ENCODE measurements around the gene ZC3H18.

The ZC3H18 gene

DNA sequence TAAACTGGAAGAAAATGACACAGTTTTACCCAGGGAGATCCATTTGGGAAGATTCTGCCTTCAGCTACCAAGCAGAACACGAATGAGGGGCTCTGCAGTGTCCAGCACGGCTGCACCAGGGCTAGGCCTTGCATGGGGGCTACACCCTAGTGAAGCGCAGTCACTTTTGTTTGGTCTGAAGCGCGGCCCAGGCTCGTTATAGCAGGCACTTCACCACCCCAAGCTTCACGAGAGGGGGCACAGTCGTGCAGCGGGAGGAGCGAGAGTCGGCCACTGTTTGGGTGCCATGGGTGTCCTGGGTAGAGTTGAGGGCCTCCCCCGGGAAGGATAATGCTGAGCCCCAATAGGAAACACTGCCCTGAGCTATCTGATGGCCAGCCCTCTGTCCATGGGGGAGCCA, 46.5 kb downstream of the ZC3H18 start:
- TF ChIP-seq, protein P1, sequence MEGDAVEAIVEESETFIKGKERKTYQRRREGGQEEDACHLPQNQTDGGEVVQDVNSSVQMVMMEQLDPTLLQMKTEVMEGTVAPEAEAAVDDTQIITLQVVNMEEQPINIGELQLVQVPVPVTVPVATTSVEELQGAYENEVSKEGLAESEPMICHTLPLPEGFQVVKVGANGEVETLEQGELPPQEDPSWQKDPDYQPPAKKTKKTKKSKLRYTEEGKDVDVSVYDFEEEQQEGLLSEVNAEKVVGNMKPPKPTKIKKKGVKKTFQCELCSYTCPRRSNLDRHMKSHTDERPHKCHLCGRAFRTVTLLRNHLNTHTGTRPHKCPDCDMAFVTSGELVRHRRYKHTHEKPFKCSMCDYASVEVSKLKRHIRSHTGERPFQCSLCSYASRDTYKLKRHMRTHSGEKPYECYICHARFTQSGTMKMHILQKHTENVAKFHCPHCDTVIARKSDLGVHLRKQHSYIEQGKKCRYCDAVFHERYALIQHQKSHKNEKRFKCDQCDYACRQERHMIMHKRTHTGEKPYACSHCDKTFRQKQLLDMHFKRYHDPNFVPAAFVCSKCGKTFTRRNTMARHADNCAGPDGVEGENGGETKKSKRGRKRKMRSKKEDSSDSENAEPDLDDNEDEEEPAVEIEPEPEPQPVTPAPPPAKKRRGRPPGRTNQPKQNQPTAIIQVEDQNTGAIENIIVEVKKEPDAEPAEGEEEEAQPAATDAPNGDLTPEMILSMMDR (IDR thresholded peaks at IDR 0.05; ENCODE audit: low read depth, low read length, missing control alignments), result no peak
- no peak overlapping the region for H3K4me3 ChIP-seq (replicated peaks; ENCODE audit: low read depth, low read length)
- no peak for DNase-seq (ENCODE audit: extremely low read depth, low read depth)

DNA sequence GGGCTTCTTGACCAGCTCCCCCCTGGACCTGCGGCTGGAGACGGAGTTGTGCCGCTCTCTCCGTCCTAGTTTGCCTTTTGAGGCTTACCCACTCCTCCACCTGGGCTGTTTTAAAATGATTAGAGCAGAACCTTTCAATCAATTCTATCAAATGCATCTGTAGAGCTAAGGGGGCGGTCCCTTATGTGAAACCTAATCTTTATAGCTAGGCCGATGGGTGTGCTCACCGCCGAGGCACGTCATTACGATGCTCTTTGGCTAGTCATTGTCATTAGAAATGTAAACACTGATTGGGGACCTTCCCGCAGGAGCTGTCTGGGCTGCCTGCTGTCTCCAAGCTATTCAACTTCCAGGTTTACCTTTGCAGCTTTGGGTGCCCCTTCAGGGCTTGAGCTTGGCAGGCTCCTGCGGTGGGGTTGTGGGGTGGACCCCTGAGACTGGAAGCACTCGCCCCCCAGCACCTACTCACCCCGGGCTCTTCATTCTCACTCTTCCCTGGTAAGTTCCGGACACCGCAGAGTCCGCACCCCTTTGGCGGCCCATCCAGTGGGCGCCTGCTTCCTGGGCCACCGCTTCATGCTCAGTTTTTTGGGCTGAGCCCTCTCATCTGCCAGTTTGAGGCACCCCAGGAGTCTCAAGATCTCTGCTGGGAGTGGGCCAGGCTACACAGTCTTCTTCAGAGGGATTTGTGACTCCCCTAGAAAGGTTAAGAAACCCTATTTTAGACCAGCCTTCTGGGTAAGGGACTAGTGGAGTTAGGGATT, 47.2 kb downstream of the ZC3H18 start:
- DNase-seq (ENCODE audit: extremely low read depth, low read depth), result no peak
- no peak overlapping the region for H3K4me3 ChIP-seq (replicated peaks; ENCODE audit: low read depth, low read length)
- TF ChIP-seq, protein P1 (IDR thresholded peaks at IDR 0.05; ENCODE audit: low read depth, low read length, missing control alignments), result no peak

DNA sequence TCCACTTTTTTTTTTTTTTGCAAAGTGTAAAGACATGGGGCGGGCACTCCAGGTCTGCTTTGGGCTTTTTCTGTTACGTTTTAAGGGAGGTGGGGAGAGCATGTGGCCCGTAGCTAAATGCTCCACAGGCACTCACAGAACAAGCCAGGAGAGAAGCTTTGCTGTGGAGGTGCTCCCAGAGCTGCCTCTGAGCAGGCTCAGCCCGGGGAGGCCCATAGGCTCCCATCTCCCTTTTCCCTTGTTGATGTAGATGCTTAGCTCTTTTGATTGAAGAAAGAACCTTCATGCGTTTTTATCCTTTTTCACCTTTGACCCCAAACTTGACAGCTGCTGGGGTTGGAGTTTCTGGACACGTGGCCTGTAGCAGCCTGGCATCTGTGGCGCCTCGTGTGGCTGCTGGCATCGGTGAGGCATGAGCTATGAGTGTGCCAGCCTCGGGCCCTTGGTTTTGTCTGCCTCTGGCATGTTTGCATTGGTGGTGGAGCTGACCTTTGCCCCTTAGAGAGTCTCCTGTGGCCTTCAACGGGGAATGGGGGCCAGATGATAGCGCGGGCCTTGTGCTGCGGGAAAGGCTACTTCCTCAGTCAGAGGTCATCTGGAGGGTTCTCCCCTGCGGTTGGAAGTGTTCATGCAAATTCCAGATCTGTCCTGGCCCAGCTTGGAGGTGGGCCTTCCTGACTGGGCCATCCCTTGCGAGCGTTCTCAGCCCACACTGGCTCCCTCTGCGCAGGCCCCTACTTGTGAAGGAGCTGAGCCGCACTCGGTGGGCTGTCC, 48.2 kb downstream of the ZC3H18 start:
- no peak for DNase-seq (ENCODE audit: extremely low read depth, low read depth)
- no peak overlapping the region for H3K4me3 ChIP-seq (replicated peaks; ENCODE audit: low read depth, low read length)
- TF ChIP-seq, protein P1 (IDR thresholded peaks at IDR 0.05; ENCODE audit: low read depth, low read length, missing control alignments), result no peak

DNA sequence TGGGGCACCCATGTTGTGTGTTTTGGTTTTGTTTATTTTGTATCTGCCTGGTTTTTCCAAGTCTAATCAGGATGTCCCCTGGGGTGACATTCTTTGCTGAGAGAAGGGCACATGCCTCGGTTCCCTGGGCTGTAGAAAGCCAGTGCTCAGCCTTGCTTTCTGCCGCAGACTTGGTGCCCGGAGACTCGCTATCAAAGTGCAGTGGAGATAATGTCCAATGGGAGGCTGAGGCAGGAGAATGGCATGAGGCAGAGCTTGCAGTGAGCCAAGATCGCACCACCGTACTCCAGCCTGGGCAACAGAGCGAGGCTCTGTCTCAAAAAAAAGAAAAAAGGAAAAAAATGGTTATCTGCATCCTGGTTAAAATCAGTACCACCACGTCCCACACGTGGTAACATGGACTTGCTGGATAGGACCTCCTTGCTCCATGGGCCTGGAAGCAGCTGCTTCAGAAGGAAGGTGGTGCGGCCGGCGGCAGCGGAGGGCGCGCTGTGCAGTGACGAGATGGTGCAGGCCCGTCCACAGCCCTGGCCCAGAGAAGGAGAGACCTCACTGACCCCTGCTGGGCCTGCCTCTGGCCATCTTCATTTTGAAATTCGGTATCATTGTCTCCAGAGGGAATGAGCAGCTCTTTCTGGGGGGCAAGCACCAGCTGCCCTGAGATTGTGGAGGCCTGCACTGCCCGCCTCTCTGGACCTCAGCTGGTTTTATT, 48.9 kb downstream of the ZC3H18 start:
- TF ChIP-seq, protein P1 (IDR thresholded peaks at IDR 0.05; ENCODE audit: low read depth, low read length, missing control alignments), result no peak
- no peak for DNase-seq (ENCODE audit: extremely low read depth, low read depth)

DNA sequence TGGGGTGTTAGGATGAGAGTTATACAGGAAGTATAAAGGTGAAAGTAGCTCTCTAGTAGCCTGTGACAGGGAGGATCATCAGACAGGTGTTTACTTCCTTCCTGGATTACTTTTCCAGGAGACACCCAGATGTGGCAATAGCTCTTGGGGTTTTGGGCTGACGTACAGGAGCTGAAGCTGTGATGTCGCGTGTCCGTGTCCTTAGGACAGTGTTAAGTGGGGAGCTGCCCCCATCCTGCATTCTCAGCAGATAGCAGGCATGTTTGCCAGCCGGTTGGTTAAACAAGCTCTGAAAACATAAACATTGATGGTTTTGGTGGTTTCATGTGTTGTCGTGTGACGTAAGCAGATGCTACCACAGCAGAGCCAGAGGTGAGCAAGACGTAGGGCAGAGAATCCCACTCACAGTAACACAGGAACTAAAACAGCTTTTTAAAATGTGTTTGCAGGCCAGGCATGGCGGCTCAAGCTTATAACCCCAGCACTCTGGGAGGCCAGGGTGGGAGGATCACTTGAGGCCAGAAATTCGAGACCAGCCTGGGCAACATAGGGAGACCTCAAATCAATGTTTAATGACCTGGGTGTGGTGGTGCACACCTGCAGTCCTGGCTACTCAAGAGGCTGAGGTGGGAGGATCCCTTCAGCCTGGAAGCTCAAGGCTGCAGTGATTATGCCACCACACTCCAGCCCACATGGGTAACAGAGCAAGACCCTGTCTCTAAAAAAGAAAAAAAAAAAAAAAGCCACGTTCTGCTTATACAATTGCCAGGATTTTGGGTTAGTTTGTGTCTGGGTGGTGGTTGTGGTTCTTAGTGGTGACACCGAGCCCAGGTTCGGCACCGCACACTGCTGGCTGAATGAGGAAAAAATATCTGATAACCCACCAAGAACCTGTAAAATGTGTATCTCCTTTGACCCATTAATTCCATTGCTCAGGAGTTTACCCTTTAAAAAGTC, 49.9 kb downstream of the ZC3H18 start:
- no peak overlapping the region for H3K4me3 ChIP-seq (replicated peaks; ENCODE audit: low read depth, low read length)
- DNase-seq (ENCODE audit: extremely low read depth, low read depth), result no peak
- TF ChIP-seq, protein P1 (IDR thresholded peaks at IDR 0.05; ENCODE audit: low read depth, low read length, missing control alignments), result no peak

More for the DNA sequence above, 48.9 kb downstream of the ZC3H18 start:
- H3K4me3 ChIP-seq (replicated peaks; ENCODE audit: low read depth, low read length), result no peak overlapping the region

DNA sequence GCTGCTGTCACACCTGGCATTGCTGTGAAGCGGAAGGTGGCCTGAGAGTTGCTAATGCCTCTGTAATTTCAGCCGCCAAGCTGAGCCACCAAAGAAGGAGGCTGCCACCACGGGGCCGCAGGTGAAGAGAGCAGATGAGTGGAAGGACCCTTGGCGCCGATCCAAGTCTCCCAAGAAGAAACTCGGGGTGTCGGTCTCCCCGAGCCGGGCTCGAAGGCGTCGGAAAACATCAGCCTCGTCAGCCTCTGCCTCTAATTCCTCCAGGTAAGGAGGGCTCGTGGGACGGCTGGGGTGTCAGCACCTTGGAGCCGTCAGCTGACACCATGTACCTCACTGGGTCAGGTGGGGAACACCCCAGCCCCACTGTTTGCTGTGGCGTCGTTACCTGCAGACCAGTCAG, 51.9 kb downstream of the ZC3H18 start:
- no peak for DNase-seq (ENCODE audit: extremely low read depth, low read depth)
- TF ChIP-seq, protein P1 (IDR thresholded peaks at IDR 0.05; ENCODE audit: low read depth, low read length, missing control alignments), result no peak
- H3K4me3 ChIP-seq (replicated peaks; ENCODE audit: low read depth, low read length), result no peak overlapping the region
